SK-N-SH (cell line): ENCODE data around the gene ABCA1. TPM values are rescaled to one million over a fixed set of nuclear protein-coding genes. Genes with fewer than 3 reads are reported as not detected.

ENCODE experiments used
- CTCF ChIA-PET: fragments of 300-600, 350-600 bp; formaldehyde crosslinking; extraction: SDS; loops from one replicate; lab custom pipeline; 2021; lab: Yijun Ruan, JAX
- POLR2A ChIA-PET: fragments of 350-600 bp; sonication (Branson Sonifier 250); formaldehyde crosslinking; extraction: SDS; loops from one replicate; lab custom pipeline; 2020; ENCODE audit warnings: antibody characterized with exemption, inconsistent platforms; lab: Yijun Ruan, JAX
- DNase-seq: peaks from one replicate; pipeline ENCODE4 v3.0.0; 2012
- H2AFZ ChIP-seq: fragments of 200-600 bp; sonication (generic); 2 replicates; pipeline ENCODE4 v1.8.1; 2016; ENCODE audit warnings: antibody characterized with exemption, mild to moderate bottlenecking, low read depth
- H3F3A ChIP-seq: fragments of 200-600 bp; sonication (generic); replicated peaks from 2 replicates; pipeline ENCODE3; 2016; ENCODE audit warnings: antibody characterized with exemption, mild to moderate bottlenecking; ENCODE audit not compliant: insufficient read depth
- H3K27ac ChIP-seq, 2 experiments: fragments of 200-500 bp in 1 of 2; fragments of 200-600 bp in 1 of 2; sonication (Bioruptor generic) in 1 of 2; sonication (generic), shearing (Covaris generic) in 1 of 2; 2 replicates each; pipeline versions ENCODE4 v1.5.1 to v1.6.1; 2014 to 2016; ENCODE audit warnings: low read depth in 2 of 2, inconsistent platforms in 1 of 2, low read length in 1 of 2, mild to moderate bottlenecking in 1 of 2, mixed read lengths in 1 of 2
- H3K27me3 ChIP-seq: fragments of 200-600 bp; sonication (generic), shearing (Covaris generic); 2 replicates; pipeline ENCODE4 v1.6.1; 2016; ENCODE audit warnings: mixed run types; ENCODE audit not compliant: insufficient read depth
- H3K36me3 ChIP-seq, 2 experiments: fragments of 200-500 bp in 1 of 2; fragments of 200-600 bp in 1 of 2; sonication (Bioruptor generic) in 1 of 2; sonication (generic) in 1 of 2; replicated peaks in 1 of 2; 2 replicates each; pipeline versions ENCODE3 to v1.5.1; 2014 to 2016; ENCODE audit warnings: low read length in 1 of 2, mild to moderate bottlenecking in 1 of 2; ENCODE audit not compliant: insufficient read depth in 2 of 2, control insufficient read depth in 1 of 2
- H3K4me1 ChIP-seq, 2 experiments: fragments of 200-500 bp in 1 of 2; fragments of 200-600 bp in 1 of 2; sonication (Bioruptor generic) in 1 of 2; sonication (generic), shearing (Covaris generic) in 1 of 2; 2 replicates each; pipeline versions ENCODE4 v1.5.1 to v1.6.1; 2014 to 2016; ENCODE audit warnings: low read depth in 1 of 2, low read length in 1 of 2, mixed run types in 1 of 2; ENCODE audit not compliant: insufficient read depth in 2 of 2, control insufficient read depth in 1 of 2
- H3K4me2 ChIP-seq: fragments of 200-600 bp; sonication (generic), shearing (Covaris generic); 2 replicates; pipeline ENCODE4 v1.6.1; 2017; ENCODE audit warnings: mixed run types
- H3K4me3 ChIP-seq, 2 experiments: fragments of 200-500 bp in 1 of 2; fragments of 200-600 bp in 1 of 2; sonication (Bioruptor generic) in 1 of 2; sonication (generic), shearing (Covaris generic) in 1 of 2; 2 replicates each; pipeline versions ENCODE4 v1.5.1 to v1.8.1; 2014 to 2016; ENCODE audit warnings: low read depth in 2 of 2, inconsistent platforms in 1 of 2, low read length in 1 of 2, mild to moderate bottlenecking in 1 of 2, mixed read lengths in 1 of 2, moderate library complexity in 1 of 2
- H3K79me2 ChIP-seq: fragments of 200-600 bp; sonication (generic); 2 replicates; pipeline ENCODE4 v1.8.1; 2017; ENCODE audit warnings: mild to moderate bottlenecking; ENCODE audit not compliant: insufficient read depth
- H3K9ac ChIP-seq: fragments of 200-600 bp; sonication (generic); 2 replicates; pipeline ENCODE4 v1.6.1; 2017; ENCODE audit warnings: mixed run types
- H3K9me2 ChIP-seq: fragments of 200-600 bp; sonication (generic); 2 replicates; pipeline ENCODE4 v1.6.1; 2017; ENCODE audit warnings: mixed run types
- H3K9me3 ChIP-seq: fragments of 200-600 bp; sonication (generic); 2 replicates; pipeline ENCODE4 v1.6.1; 2017; ENCODE audit warnings: mixed run types, mild to moderate bottlenecking, moderate library complexity
- H4K20me1 ChIP-seq: fragments of 200-600 bp; sonication (generic); 2 replicates; pipeline ENCODE4 v1.6.1; 2017; ENCODE audit warnings: mild to moderate bottlenecking, mixed run types; ENCODE audit not compliant: insufficient read depth
- CHD2 ChIP-seq: fragments of 150-350 bp; IDR thresholded peaks from 2 replicates; pipeline ENCODE4 v1.6.1; 2018; ENCODE audit warnings: low read length; ENCODE audit not compliant: partially characterized antibody
- ELF1 ChIP-seq: IDR thresholded peaks from 2 replicates; pipeline ENCODE4 v1.4.0; 2012
- EP300 ChIP-seq, 2 experiments: IDR thresholded peaks; 2 replicates each; pipeline versions ENCODE4 v1.4.0 to v1.6.1; 2012; ENCODE audit warnings: borderline replicate concordance in 1 of 2, low read depth in 1 of 2, low read length in 1 of 2
- FOSL2 ChIP-seq: IDR thresholded peaks from 2 replicates; pipeline ENCODE4 v1.4.0; 2012; ENCODE audit warnings: low read depth, mild to moderate bottlenecking, moderate library complexity, borderline replicate concordance
- FOXM1 ChIP-seq: IDR thresholded peaks from 2 replicates; pipeline ENCODE4 v1.4.0; 2012; ENCODE audit warnings: low read depth, mild to moderate bottlenecking
- GATA2 ChIP-seq: sonication (generic); formaldehyde crosslinking; IDR thresholded peaks from 2 replicates; pipeline ENCODE4 v1.5.0; 2020; ENCODE audit warnings: mild to moderate bottlenecking, missing genetic modification reagents
- JUND ChIP-seq: IDR thresholded peaks from 2 replicates; pipeline ENCODE4 v1.4.0; 2012
- MEF2A ChIP-seq: IDR thresholded peaks from 2 replicates; pipeline ENCODE4 v1.4.0; 2012; ENCODE audit warnings: low read depth, borderline replicate concordance
- NRF1 ChIP-seq: IDR thresholded peaks from 2 replicates; pipeline ENCODE4 v1.6.1; 2012; ENCODE audit warnings: low read depth, mild to moderate bottlenecking, low read length
- RCOR1 ChIP-seq: fragments of 150-350 bp; IDR thresholded peaks from 2 replicates; pipeline ENCODE4 v1.6.1; 2017; ENCODE audit warnings: antibody characterized with exemption, low read length
- RXRA ChIP-seq: IDR thresholded peaks from 2 replicates; pipeline ENCODE4 v1.4.0; 2012; ENCODE audit warnings: low read depth, mild to moderate bottlenecking, borderline replicate concordance
- SMC3 ChIP-seq: IDR thresholded peaks from 2 replicates; pipeline ENCODE4 v1.6.1; 2012; ENCODE audit warnings: low read depth, low read length, improper control_type of control experiment
- USF1 ChIP-seq: IDR thresholded peaks from 2 replicates; pipeline ENCODE4 v1.4.0; 2012; ENCODE audit warnings: low read depth, borderline replicate concordance
- WGBS: methylation state at CpG from one replicate; pipeline ENCODE4 v1.1.6; 2017; ENCODE audit warnings: low lambda C conversion rate; 5-methylcytosine and 5-hydroxymethylcytosine counted together
- polyA plus RNA-seq, 3 experiments: library from polyadenylated mRNA; depleted of rRNA; stranded (reverse); fragments of >200 nt; gene quantifications; 2 replicates each; pipeline ENCODE4 v1.2.3, GENCODE V29; 2012
- TF ChIP-seq, protein P1 (sequence below): fragments of 150-350 bp; IDR thresholded peaks from 2 replicates; pipeline ENCODE4 v1.6.1; 2017; ENCODE audit warnings: antibody characterized with exemption, low read length, low read depth, borderline replicate concordance

The ABCA1 gene
- polyA plus RNA-seq, 1 of the 3 experiments (the other 2 are of a cell fraction): 5.3 TPM

DNA sequence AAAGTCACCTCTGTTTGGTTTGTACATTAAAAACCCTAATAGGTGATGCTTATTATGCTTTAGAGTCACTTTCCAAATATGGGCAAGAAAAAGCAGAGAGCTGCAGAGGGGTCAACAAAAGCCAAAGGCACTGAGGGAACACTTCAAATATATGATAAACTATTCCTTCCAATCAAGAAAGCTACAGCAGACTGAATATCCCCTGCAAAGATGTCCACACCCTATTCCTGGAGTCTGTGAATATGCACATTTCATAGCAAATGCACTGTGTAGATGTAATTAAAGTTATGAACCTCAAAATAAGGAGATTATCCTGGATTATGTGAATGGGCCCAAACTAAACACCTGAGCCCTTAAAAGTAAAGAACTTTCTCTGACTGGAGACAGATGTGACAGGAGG, 74.3 kb downstream of the ABCA1 start:
- DNase-seq: no peak
- no peaks in the 10 kb centered on the region for H3K27me3 ChIP-seq
- H3K4me3 ChIP-seq: no peak overlapping the region
- no peak overlapping the region for H3K9ac ChIP-seq
- ChIA-PET CTCF (interaction anchor here (3.4 kb wide), 1 partner anchor 10 kb away, joined by 24 read pairs; no protein-coding TSS in a partner anchor), POLR2A (no interaction called here)
- H3K36me3 ChIP-seq: peaks cover 0 to 10% of the 10 kb centered on the region in 2 experiments
- no peak overlapping the region for H3K4me2 ChIP-seq
- H3K9me3 ChIP-seq: no peaks in the 10 kb centered on the region
- H2AFZ ChIP-seq: no peak overlapping the region
- H4K20me1 ChIP-seq: no peaks in the 10 kb centered on the region
- H3K4me1 ChIP-seq: no peaks in the 10 kb centered on the region; a peak in 1 of 4 replicates
- no peaks in the 10 kb centered on the region for H3K9me2 ChIP-seq
- H3K27ac ChIP-seq: no peak overlapping the region
- no peaks in the 10 kb centered on the region for H3K79me2 ChIP-seq
- no peak for TF ChIP-seq NRF1
- peaks cover 3% of the 10 kb centered on the region for H3F3A ChIP-seq

GRCh38 chr9:104853159-104853558, 74.8 kb downstream of the ABCA1 start:
- no peak for TF ChIP-seq FOSL2
- TF ChIP-seq EP300 (IDR thresholded peaks at IDR 0.05; ENCODE audit: borderline replicate concordance in 1 of 2, low read depth in 1 of 2, low read length in 1 of 2): no peak
- no peak for TF ChIP-seq RXRA
- TF ChIP-seq, protein P1, sequence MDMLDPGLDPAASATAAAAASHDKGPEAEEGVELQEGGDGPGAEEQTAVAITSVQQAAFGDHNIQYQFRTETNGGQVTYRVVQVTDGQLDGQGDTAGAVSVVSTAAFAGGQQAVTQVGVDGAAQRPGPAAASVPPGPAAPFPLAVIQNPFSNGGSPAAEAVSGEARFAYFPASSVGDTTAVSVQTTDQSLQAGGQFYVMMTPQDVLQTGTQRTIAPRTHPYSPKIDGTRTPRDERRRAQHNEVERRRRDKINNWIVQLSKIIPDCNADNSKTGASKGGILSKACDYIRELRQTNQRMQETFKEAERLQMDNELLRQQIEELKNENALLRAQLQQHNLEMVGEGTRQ: no peak
- TF ChIP-seq GATA2 (CRISPR knock-in tag): no peak
- no peak for TF ChIP-seq RCOR1
- no peak for TF ChIP-seq ELF1
- TF ChIP-seq MEF2A: no peak
- no peak for TF ChIP-seq CHD2
- TF ChIP-seq USF1: no peak
- no peak for TF ChIP-seq SMC3
- TF ChIP-seq FOXM1: no peak
- TF ChIP-seq JUND: no peak
- H3K4me2 ChIP-seq: no peak overlapping the region
- DNase-seq: no peak
- H2AFZ ChIP-seq: no peak overlapping the region
- H4K20me1 ChIP-seq: no peaks in the 10 kb centered on the region
- no peaks in the 10 kb centered on the region for H3F3A ChIP-seq
- no peaks in the 10 kb centered on the region; a peak in 1 of 4 replicates for H3K4me1 ChIP-seq
- no peak overlapping the region for H3K27ac ChIP-seq
- H3K27me3 ChIP-seq: no peaks in the 10 kb centered on the region
- 87% methylated on average over 4 of the region's 4 CpGs for WGBS
- H3K79me2 ChIP-seq: no peaks in the 10 kb centered on the region
- H3K9me2 ChIP-seq: no peaks in the 10 kb centered on the region
- no peak overlapping the region for H3K4me3 ChIP-seq
- ChIA-PET POLR2A (no interaction called here), CTCF (interaction anchor here (3.4 kb wide), 1 partner anchor 11 kb away, joined by 24 read pairs; no protein-coding TSS in a partner anchor)
- no peaks in the 10 kb centered on the region for H3K9me3 ChIP-seq
- no peak overlapping the region for H3K9ac ChIP-seq
- H3K36me3 ChIP-seq: peaks cover 0 to 6% of the 10 kb centered on the region in 2 experiments
